Ascending aorta (tissue), 2 donors: ENCODE data around the gene UCP2. TPM values are rescaled to one million over a fixed set of nuclear protein-coding genes. Genes with fewer than 3 reads are reported as not detected.

ENCODE experiments used
- DNase-seq, 2 donors: peaks; one replicate each; pipeline ENCODE4 v3.0.0-alpha.2; 2019; ENCODE audit warnings: low spot score in 2 of 2
- H3K27ac ChIP-seq, 2 donors: fragments of 200-600 bp; sonication (generic); one replicate each; pipeline ENCODE4 v1.5.1; 2016 to 2017; ENCODE audit warnings: mild to moderate bottlenecking in 1 of 2
- H3K27me3 ChIP-seq: fragments of 200-600 bp; sonication (generic); one replicate; pipeline ENCODE4 v1.5.1; 2017
- H3K36me3 ChIP-seq, 2 donors: fragments of 200-600 bp; sonication (generic); one replicate each; pipeline ENCODE4 v1.5.1; 2016
- H3K4me1 ChIP-seq, 2 donors: fragments of 200-600 bp; sonication (generic); one replicate each; pipeline ENCODE4 v1.5.1; 2016 to 2017; ENCODE audit warnings: mild to moderate bottlenecking in 1 of 2
- H3K4me3 ChIP-seq, 2 donors: fragments of 200-600 bp; sonication (generic); one replicate each; pipeline ENCODE4 v1.5.1; 2016 to 2017; ENCODE audit warnings: mild to moderate bottlenecking in 1 of 2
- H3K9me3 ChIP-seq, 2 donors: fragments of 200-600 bp; sonication (generic); one replicate each; pipeline ENCODE4 v1.5.1; 2016
- CTCF ChIP-seq, 3 experiments: fragments of 200-600 bp in 2 of 3; fragments of 450-650 bp in 1 of 3; sonication (generic) in 2 of 3; IDR thresholded peaks; one replicate each; pipeline ENCODE4 v1.5.1; 2016 to 2019; ENCODE audit warnings: antibody characterized with exemption in 3 of 3, mild to moderate bottlenecking in 1 of 3, moderate library complexity in 1 of 3
- intact Hi-C: fragments of 100-400 bp; cut with DNase I; formaldehyde crosslinking; loops from one replicate; pipeline ENCODE4 v1.15.1; 2023
- total RNA-seq: library from RNA; depleted of rRNA; stranded (reverse); fragments of >200 nt; gene quantifications from one replicate; pipeline ENCODE4 v1.1.0, GENCODE V29; 2016

UCP2 gene
- total RNA-seq, 1 donor from 2014 or later = 2.7 TPM

GRCh38 chr11:73968356-73968966, 14.2 kb downstream of the UCP2 start:
- no peaks in the 10 kb centered on the region for H3K36me3 ChIP-seq
- H3K27me3 ChIP-seq = no peaks in the 10 kb centered on the region
- DNase-seq = no peak
- TF ChIP-seq CTCF (IDR thresholded peaks at IDR 0.05) = no peak
- no peak overlapping the region for H3K4me3 ChIP-seq
- no peak overlapping the region for H3K27ac ChIP-seq
- H3K4me1 ChIP-seq = peaks cover 0 to 3% of the 10 kb centered on the region in 2 donors
- H3K9me3 ChIP-seq = no peaks in the 10 kb centered on the region
- intact Hi-C loops = no loop called here

GRCh38 chr11:73965764-73966121, 16.9 kb downstream of the UCP2 start:
- H3K27me3 ChIP-seq = no peaks in the 10 kb centered on the region
- peaks cover 0 to 3% of the 10 kb centered on the region in 2 donors for H3K4me1 ChIP-seq
- TF ChIP-seq CTCF (IDR thresholded peaks at IDR 0.05) = no peak
- intact Hi-C loops = no loop called here
- no peak overlapping the region for H3K4me3 ChIP-seq
- no peak overlapping the region for H3K27ac ChIP-seq
- H3K9me3 ChIP-seq = no peaks in the 10 kb centered on the region
- H3K36me3 ChIP-seq = no peaks in the 10 kb centered on the region
- DNase-seq = no peak

- no peak overlapping the region for H3K27ac ChIP-seq
- peak in 1 of 2 donors; percentile 52 for DNase-seq
- H3K4me3 ChIP-seq = no peak overlapping the region
- no peak for TF ChIP-seq CTCF (IDR thresholded peaks at IDR 0.05)
- peaks cover 0 to 3% of the 10 kb centered on the region in 2 donors for H3K4me1 ChIP-seq
- intact Hi-C loops = no loop called here
- H3K36me3 ChIP-seq = no peaks in the 10 kb centered on the region
- H3K9me3 ChIP-seq = no peaks in the 10 kb centered on the region
- H3K27me3 ChIP-seq = no peaks in the 10 kb centered on the region
Measured at GRCh38 chr11:73965076-73965763, 17.4 kb downstream of the UCP2 start.

GRCh38 chr11:73963861-73964260, 18.8 kb downstream of the UCP2 start:
- no peaks in the 10 kb centered on the region for H3K36me3 ChIP-seq
- peaks cover 0 to 3% of the 10 kb centered on the region in 2 donors for H3K4me1 ChIP-seq
- TF ChIP-seq CTCF (IDR thresholded peaks at IDR 0.05) = no peak
- no peak overlapping the region for H3K27ac ChIP-seq
- no peak for DNase-seq
- no peaks in the 10 kb centered on the region for H3K9me3 ChIP-seq
- intact Hi-C loops = no loop called here
- no peaks in the 10 kb centered on the region for H3K27me3 ChIP-seq
- no peak overlapping the region for H3K4me3 ChIP-seq

- Histone ChIP-seq H3K36me3 (no peaks in the 10 kb centered on the region), H3K4me1 (peaks cover 0 to 3% of the 10 kb centered on the region in 2 donors), H3K4me3 (no peak overlapping the region), H3K9me3 (no peaks in the 10 kb centered on the region), H3K27ac (no peak overlapping the region), H3K27me3 (no peaks in the 10 kb centered on the region)
- intact Hi-C loops = no loop called here
- no peak for TF ChIP-seq CTCF (IDR thresholded peaks at IDR 0.05)
- peak in 1 of 2 donors; percentile 11 for DNase-seq
Measured at GRCh38 chr11:73962101-73962705, 20.4 kb downstream of the UCP2 start.
